IPS-18c (cell line): ENCODE results near the gene TEKT3.

ENCODE experiments used
- H3K4me3 ChIP-seq: 2 replicates; pipeline ENCODE4 v1.7.0; 2013; ENCODE audit warnings: low read depth, mild to moderate bottlenecking, low read length, moderate library complexity; ENCODE audit not compliant: insufficient read depth
- H3K9me3 ChIP-seq: one replicate; pipeline ENCODE4 v1.6.1; 2013; ENCODE audit warnings: mild to moderate bottlenecking, low read length, moderate library complexity; ENCODE audit not compliant: control insufficient read depth, insufficient read depth

The TEKT3 gene

GRCh38 chr17:15281909-15282308 is 59.5 kb downstream of the TEKT3 start:
- Histone ChIP-seq H3K9me3 (no peaks in the 10 kb centered on the region), H3K4me3 (no peak overlapping the region)

- no peaks in the 10 kb centered on the region for H3K9me3 ChIP-seq
Measured at GRCh38 chr17:15278924-15279477, 62.4 kb downstream of the TEKT3 start.

GRCh38 chr17:15278380-15278779 is 63.0 kb downstream of the TEKT3 start:
- Histone ChIP-seq H3K9me3 (no peaks in the 10 kb centered on the region), H3K4me3 (no peak overlapping the region)

More at GRCh38 chr17:15278924-15279477, 62.4 kb downstream of the TEKT3 start:
- no peak overlapping the region for H3K4me3 ChIP-seq

GRCh38 chr17:15274017-15274416 is 67.4 kb downstream of the TEKT3 start:
- Histone ChIP-seq H3K9me3 (no peaks in the 10 kb centered on the region), H3K4me3 (no peak overlapping the region)

GRCh38 chr17:15273141-15273793 is 68.1 kb downstream of the TEKT3 start:
- Histone ChIP-seq H3K4me3 (no peak overlapping the region), H3K9me3 (no peaks in the 10 kb centered on the region)

- no peak overlapping the region for H3K4me3 ChIP-seq
- peaks cover under 1% of the 10 kb centered on the region for H3K9me3 ChIP-seq
Measured at GRCh38 chr17:15271741-15272140, 69.7 kb downstream of the TEKT3 start.

GRCh38 chr17:15270628-15271381 is 70.6 kb downstream of the TEKT3 start:
- H3K4me3 ChIP-seq: no peak overlapping the region
- peaks cover 2% of the 10 kb centered on the region for H3K9me3 ChIP-seq

- H3K4me3 ChIP-seq: no peak overlapping the region
- H3K9me3 ChIP-seq: peaks cover 2% of the 10 kb centered on the region
Measured at GRCh38 chr17:15269780-15270089, 71.7 kb downstream of the TEKT3 start.

GRCh38 chr17:15269087-15269779 is 72.2 kb downstream of the TEKT3 start:
- Histone ChIP-seq H3K9me3 (peaks cover 2% of the 10 kb centered on the region), H3K4me3 (no peak overlapping the region)

GRCh38 chr17:15268461-15268860 is 72.9 kb downstream of the TEKT3 start:
- Histone ChIP-seq H3K9me3 (peaks cover 2% of the 10 kb centered on the region), H3K4me3 (no peak overlapping the region)

GRCh38 chr17:15267996-15268395 is 73.4 kb downstream of the TEKT3 start:
- no peak overlapping the region for H3K4me3 ChIP-seq
- H3K9me3 ChIP-seq: peaks cover 2% of the 10 kb centered on the region

- Histone ChIP-seq H3K4me3 (no peak overlapping the region), H3K9me3 (peaks cover 2% of the 10 kb centered on the region)
Measured at GRCh38 chr17:15266325-15267125, 74.9 kb downstream of the TEKT3 start.

GRCh38 chr17:15265131-15265530 is 76.3 kb downstream of the TEKT3 start, which contains the start of gene PMP22:
Gene PMP22, minus strand, starts transcription at chr17:15265326. Its CDS starts 4,599 bp downstream, at chr17:15260727.
- Histone ChIP-seq H3K9me3 (peaks cover 2% of the 10 kb centered on the region), H3K4me3 (no peak within 1 kb of the TSS)

- Histone ChIP-seq H3K4me3 (no peak overlapping the region), H3K9me3 (peaks cover 2% of the 10 kb centered on the region)
Measured at GRCh38 chr17:15264542-15264941, 76.9 kb downstream of the TEKT3 start.

- Histone ChIP-seq H3K4me3 (no peak overlapping the region; the same call in 1 of the 2 replicates), H3K9me3 (peaks cover 2% of the 10 kb centered on the region)
Measured at GRCh38 chr17:15263680-15264079, 77.7 kb downstream of the TEKT3 start.

- H3K4me3 ChIP-seq: peak overlapping the region; percentile 64
- H3K9me3 ChIP-seq: peaks cover 2% of the 10 kb centered on the region
Measured at GRCh38 chr17:15263206-15263579, 78.2 kb downstream of the TEKT3 start.
